Cardiac fibroblast (primary cell): ENCODE measurements around the gene RPL10.

ENCODE experiments used
- DNase-seq, 2 donors: peaks; one replicate each; pipeline versions ENCODE4 v3.0.0 to v3.0.0-alpha.2; 2010; ENCODE audit warnings: low read depth in 2 of 2
- H3K4me3 ChIP-seq, 2 donors: replicated peaks in 1 of 2; 1 replicate in 1 of 2; 2 replicates in 1 of 2; pipeline ENCODE4 v1.5.1; 2011; ENCODE audit warnings: low read depth in 2 of 2, low read length in 2 of 2, mild to moderate bottlenecking in 2 of 2, moderate library complexity in 1 of 2
- CTCF ChIP-seq: IDR thresholded peaks from one replicate; pipeline ENCODE4 v1.5.1; 2011; ENCODE audit warnings: low read depth, mild to moderate bottlenecking, low read length, inconsistent platforms

Gene RPL10

GRCh38 chrX:154376774-154377173 lies 21.4 kb upstream of the RPL10 start:
- no peak for TF ChIP-seq CTCF
- H3K4me3 ChIP-seq = no peak overlapping the region
- DNase-seq = peak in 1 of 2 donors; percentile 41

- no peak for TF ChIP-seq CTCF
- DNase-seq = peak; percentile 43 to 76
These were observed 19.9 kb upstream of the RPL10 start for GRCh38 chrX:154378059-154378798.

GRCh38 chrX:154378799-154379568 lies 19.2 kb upstream of the RPL10 start, which contains the start of gene EMD:
Gene EMD (plus strand): TSS chrX:154379295. CDS start chrX:154379485, 190 bp downstream.
- H3K4me3 ChIP-seq = peak within 1 kb of the TSS; percentile 64 to 71
- TF ChIP-seq CTCF = no peak
- DNase-seq = peak; percentile 97 to 99

More at GRCh38 chrX:154378059-154378798, 19.9 kb upstream of the RPL10 start:
- H3K4me3 ChIP-seq = peak overlapping the region; percentile 27 to 47

GRCh38 chrX:154379569-154379951 lies 18.6 kb upstream of the RPL10 start:
- no peak for DNase-seq
- TF ChIP-seq CTCF = no peak
- peak overlapping the region; percentile 64 to 71 for H3K4me3 ChIP-seq

GRCh38 chrX:154380153-154380552 lies 18.0 kb upstream of the RPL10 start:
- no peak for DNase-seq
- H3K4me3 ChIP-seq = peak overlapping the region; percentile 64 to 71

DNA sequence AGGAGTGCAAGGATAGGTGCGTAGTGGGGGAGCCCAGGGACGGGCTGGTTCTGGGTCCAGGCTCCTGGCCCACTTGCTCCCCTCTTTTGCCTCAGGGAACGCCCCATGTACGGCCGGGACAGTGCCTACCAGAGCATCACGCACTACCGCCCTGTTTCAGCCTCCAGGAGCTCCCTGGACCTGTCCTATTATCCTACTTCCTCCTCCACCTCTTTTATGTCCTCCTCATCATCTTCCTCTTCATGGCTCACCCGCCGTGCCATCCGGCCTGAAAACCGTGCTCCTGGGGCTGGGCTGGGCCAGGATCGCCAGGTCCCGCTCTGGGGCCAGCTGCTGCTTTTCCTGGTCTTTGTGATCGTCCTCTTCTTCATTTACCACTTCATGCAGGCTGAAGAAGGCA lies 17.4 kb upstream of the RPL10 start:
- peak overlapping the region; percentile 64 to 71 for H3K4me3 ChIP-seq
- no peak for DNase-seq
- no peak for TF ChIP-seq CTCF

More at GRCh38 chrX:154380153-154380552, 18.0 kb upstream of the RPL10 start:
- TF ChIP-seq CTCF = no peak
